HK-2 (cell line): ENCODE measurements around the gene PRSS23.
"Not testable (repeated sequence)": the region's sequence is repeated elsewhere in the genome, so short reads cannot be mapped to it uniquely, and the experiment has no call there.

Source experiments
- DNase-seq: peaks from one replicate; pipeline ENCODE4 v3.0.0-alpha.2; 2018; ENCODE audit not compliant: unreplicated experiment

The PRSS23 gene, protein sequence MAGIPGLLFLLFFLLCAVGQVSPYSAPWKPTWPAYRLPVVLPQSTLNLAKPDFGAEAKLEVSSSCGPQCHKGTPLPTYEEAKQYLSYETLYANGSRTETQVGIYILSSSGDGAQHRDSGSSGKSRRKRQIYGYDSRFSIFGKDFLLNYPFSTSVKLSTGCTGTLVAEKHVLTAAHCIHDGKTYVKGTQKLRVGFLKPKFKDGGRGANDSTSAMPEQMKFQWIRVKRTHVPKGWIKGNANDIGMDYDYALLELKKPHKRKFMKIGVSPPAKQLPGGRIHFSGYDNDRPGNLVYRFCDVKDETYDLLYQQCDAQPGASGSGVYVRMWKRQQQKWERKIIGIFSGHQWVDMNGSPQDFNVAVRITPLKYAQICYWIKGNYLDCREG

DNA sequence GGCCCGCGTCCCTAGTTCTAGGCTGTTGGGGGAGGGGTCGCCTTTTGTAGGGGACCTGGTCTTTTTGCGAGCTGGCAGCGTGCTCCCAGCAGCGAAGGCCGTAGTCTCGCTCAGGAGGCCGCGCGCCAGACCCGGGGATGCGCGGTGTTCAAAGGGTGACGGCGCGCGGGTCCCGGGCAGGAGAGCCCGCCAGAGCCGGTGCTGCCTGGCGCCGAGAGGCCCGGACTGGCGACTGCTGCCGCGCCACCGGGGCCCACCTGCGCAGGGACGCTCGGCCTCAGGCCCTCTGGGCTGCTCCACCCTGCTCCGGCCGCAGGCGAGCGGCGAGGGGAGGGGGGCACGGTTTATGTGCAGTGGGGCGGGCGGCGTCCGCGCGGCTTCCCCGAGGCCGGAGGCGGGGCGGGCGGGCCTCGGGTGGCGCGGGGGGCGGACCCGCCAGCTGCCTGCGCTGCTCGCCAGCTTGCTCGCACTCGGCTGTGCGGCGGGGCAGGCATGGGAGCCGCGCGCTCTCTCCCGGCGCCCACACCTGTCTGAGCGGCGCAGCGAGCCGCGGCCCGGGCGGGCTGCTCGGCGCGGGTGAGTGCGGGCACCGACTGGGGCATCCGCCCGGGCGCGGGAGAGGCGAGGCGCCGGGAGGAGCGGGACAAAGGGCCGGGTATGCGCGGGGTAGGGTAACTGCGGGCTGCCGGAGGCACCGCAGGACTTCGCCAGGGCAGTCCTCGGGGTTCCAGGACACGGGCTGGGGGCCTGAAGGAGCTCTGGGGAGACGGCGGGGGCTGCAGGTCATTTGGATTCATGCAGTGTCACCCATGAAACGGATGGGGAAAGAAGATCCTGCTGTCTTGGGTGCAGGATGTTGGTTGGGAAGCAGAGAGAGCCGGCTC, at the start of gene PRSS23:
Gene PRSS23, plus strand, starts transcription at position 467 of the 884 bp plus-strand sequence. CDS start 7,102 bp downstream, outside the sequence.
- peak; percentile 69 for DNase-seq

DNA sequence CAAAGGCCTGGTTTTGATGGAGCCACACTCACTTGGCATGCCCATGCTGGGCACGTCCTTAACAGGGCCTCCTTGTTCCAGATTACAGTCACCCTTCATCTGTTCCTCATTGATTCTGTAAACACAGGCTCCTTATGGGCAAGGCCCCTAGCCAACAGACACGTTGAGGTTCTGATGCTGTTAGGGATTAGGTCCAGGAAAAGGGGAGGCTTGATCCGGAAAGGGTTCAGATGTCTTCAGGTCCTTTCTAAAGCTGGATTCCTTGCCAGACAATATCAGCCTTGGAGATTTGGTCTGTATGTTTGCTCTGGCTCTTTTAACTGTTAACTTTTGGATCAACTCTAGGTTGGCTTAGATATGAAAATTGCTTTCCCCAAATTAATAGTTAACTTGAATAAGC, 46.9 kb upstream of the PRSS23 start:
- no peak for DNase-seq

DNA sequence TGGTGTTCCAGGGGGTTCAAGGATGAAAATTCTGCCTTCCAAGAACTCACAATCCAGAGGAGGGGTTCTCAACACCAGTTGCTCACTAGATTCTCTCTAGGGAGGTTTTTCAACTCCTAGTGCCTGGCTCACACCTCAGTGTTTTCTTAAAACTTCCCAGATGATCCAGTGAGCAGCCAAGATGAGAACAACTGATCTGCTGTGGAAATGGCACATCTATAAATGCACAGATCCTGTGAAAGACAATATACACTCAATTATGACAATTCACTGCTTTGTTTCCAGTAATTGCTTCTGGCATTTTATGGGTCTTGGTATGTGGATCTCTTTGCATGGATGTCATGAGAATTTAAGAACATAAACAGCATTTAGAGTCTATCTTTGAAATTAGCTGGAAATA, 45.2 kb upstream of the PRSS23 start:
- no peak for DNase-seq

DNA sequence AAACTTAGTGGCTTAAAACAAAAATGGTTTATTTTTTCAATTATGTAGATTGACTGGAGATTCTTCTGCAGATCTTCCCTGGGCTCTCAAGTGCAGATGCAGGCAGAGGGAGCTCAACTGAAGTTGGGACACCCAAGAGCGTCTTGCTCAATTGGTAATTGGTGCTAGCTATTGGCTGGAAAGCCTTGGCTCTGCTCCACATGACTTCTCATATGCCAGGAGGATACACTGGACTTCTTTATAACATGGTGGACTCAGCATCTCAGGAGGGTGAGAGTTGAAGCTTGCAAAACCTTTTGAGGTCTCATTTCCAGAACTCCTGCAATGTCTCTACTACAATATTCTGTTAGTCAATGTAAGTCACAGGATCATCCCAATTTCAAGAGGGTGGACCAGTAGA, 42.2 kb upstream of the PRSS23 start:
- DNase-seq: no peak

DNA sequence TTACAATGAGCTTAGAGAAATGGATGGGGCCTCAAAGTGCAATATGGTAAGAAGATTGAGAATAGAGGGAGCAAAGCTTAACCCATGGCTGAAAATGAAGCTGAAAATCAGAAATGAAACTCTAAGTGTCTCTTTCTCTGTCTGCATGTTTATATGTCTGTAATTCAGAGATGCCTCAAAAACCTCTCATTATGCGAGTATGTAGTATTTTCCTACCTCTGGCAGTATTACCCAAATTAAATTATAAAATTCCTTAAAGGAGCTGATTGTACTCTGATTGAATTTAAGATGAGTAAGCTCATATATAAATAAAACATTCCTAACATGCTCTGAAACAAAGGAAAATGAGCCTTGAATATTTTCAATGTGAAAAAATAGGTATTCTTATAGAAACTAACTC, 39.8 kb upstream of the PRSS23 start:
- DNase-seq: no peak

DNA sequence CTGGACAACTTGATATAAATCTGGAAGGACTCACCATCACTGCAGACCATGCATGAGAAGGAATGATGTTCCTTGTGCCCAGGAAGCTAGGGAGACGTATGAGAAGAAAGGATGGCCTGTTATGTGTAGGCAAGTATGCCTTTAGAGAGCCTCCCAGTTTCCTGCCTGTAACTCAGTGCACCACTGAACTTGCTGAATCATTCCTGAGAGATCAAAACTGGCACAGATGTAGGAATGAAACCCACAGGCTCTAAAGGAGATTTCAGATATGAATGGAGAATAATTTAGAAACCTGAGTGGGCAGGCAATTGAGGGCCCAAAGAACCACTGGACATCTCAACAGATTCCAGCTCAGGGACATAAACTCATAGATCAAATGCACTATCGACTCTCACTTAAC, 38.4 kb upstream of the PRSS23 start:
- DNase-seq: no peak

DNA sequence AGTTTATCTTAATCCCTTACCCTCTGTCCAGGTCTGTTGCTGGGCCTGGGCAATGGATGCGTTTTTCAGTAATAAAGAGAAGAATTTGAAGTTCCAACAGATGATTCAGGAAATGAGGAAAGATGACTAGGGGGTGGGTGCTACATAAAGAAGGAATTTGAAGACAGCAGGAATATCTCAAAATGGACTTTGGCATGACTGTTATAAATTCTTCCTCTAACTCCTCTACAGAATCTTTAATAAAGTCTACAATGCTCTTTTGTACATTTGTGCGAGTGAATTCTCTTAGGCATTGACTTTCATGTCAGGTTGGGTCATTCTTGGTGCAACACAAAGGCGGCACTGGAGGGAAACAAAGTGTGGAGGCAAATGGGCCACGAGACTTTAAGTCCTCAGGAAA, 35.1 kb upstream of the PRSS23 start:
- DNase-seq: no peak

DNA sequence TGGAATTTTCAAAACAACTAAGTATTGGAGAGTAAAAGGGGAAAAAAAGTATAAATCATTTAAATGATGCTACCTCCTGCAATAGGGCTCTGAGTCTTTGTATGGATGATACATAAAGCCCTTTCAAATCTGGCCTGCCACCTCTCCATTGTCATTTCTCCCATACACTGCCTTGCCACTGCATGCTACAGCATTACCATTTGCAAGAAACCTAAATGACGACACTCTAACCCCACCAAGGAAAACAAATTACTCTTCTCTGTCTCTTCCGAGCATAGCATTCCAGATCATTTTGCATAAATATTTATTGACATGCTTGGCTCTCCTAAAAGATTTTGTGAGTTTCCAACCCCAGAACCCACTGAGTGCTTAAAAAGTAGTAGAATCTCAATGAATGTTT, 34.5 kb upstream of the PRSS23 start:
- no peak for DNase-seq

DNA sequence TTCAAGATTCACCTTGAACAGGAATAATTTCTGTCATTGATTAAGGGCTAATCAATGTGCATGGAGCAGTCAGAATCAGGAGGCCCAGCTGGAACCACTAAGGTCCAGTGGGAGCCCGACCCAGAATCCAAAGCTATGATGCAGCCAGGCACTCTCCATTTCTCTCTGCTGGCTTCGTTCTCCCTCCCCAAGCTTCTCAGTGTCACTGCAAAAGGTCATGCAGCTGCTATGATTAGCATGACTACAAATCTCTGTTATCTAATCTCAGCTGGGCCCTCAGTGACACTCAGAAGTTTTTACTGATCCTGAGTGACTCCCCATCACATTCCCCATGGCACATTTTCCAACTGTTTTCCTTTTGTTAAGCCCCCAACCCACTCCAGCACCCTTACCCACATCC, 31.1 kb upstream of the PRSS23 start:
- DNase-seq: no peak

DNA sequence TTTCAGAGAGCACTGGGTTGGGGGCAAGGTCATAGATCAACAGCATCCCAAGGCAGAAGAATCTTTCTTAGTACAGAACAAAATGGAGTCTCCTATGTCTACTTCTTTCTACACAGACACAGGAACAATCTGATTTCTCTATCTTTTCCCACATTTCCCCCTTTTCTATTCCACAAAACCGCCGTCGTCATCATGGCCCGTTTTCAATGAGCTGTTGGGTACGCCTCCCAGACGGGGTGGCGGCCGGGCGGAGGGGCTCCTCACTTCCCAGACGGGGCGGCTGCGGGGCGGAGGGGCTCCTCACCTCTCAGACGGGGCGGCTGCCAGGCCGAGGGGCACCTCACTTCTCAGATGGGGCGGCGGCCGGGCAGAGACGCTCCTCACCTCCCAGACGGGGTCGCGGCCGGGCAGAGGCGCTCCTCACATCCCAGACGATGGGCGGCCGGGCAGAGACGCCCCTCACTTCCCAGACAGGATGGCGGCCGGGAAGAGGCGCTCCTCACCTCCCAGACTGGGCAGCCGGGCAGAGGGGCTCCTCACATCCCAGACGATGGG, 29.8 kb upstream of the PRSS23 start:
- DNase-seq: not testable (repeated sequence)

DNA sequence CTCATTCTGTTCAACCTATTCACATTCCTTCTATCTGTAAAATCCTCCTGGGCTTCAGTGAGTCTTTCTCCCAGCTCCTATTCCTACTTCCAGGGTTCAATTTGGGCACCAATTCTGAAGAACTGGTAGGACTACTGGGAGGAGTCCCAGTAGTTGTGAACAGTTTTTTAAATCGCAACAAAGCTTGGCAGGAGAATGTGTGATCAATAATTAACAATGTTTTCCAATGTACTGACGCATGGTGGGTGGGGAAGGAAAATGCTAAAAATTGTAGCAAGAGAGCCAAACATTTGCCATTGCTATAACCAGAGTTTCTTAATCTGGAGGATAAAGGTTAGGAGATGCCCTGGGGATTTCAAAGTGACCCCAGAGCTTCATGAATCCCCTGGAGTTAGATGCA, 27.3 kb upstream of the PRSS23 start:
- DNase-seq: no peak

DNA sequence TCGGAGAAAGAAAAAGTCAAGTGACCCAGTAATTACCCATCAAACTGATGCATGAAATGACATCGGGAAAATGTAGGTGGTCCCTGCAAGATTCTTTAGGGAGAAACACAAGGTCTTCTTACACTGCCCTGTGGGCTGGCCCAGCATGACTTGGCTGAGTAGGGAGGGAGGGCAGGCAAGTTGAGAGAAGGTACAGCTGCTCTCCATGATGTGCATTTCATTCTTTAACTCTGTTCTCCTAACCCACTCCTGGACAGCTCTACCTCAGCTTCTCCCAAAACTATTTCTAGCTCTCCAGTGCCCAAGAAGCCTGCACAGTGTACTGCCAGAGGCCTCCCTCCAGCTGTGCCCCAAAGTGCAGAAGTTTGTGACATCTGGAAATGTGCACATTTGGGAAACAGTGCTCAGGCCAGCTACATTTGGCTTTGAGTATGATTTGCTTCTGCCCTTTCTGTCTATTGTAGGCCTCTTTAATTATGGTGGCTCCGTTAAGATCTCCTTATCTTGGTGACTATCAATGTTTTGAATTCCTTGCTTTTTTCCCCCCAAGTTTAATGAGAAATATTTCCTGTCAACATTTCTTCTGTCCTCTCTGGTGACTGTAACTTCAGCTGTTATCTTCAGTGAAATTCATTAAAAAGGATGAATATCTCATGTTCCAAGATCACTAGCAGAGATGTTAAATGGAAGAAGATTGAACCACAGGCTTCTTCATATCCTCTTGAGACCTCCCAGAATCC, 26.7 kb upstream of the PRSS23 start:
- DNase-seq: no peak

DNA sequence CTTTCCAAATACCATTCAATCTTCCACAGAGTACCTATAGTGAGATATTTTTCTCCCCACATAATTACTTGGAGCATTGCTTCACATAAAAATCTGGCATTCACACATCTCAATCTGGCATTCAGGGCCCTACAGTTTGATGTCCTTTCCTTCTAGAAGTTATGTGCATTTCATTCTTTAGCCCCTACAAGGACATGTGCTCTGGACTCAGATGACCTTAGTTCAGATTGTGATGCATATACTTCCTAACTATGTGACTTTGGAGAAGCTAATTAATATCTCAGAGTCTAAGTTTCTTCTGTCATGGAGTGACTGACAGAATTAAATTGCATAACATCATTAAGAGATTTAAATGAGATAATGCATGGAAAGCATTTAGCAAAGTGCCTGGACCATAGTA, 25.9 kb upstream of the PRSS23 start:
- no peak for DNase-seq

DNA sequence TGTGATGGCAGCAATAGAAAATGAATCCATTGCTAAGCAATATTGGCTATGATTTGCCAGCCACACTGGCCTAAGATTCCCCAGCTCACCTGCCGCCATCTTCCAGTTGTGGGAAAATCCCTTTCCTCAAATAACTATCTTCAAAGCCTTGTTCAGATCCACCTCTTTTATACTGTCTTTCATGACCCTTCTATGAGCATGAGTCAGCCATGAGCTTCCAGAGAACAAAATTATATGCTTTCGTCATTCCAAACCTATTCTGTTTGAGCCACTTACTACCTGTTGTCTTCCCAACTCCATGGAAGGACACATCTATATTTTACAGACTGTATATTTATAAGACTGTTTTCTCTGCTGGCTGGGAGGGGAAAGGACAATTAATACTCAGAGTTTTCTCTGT, 25.0 kb upstream of the PRSS23 start:
- no peak for DNase-seq

DNA sequence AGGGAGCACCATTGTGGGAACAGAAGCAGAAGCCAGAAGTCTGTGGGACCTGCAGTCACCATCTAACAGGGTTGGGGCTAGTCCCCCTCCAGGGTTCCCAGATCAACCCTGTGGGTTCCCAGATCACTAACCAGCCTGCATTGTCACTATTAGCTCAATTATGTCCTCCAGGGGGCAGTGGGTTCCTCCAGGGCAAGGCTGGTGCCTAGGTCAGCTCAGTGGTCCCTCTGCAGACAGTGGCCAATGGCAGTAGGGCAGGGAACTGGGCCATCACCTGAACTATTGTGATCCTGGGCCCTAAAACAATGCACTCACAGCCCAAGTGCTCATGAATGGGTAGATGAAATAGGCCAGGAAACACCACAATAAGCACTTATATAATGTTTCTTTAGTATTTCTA, 18.8 kb upstream of the PRSS23 start:
- no peak for DNase-seq

DNA sequence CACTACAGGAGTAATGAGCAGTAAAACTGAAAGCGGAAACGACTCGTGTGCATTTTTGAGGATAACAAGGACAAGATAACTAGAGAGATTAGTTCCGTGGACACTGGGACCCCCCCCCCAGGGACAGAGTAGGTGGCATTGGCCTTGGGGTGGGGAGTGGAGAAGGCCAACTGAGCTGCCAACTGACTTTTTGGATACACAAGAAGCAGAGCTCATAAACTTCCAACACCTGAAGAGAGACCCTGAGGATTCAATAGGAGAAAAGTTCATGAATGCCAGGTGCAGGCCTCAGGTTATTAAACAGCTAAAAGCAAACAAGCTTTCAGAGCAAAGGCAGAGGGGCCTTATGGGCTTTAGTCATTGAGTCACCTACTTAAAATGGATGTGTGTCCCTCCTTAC, 17.6 kb upstream of the PRSS23 start:
- no peak for DNase-seq

DNA sequence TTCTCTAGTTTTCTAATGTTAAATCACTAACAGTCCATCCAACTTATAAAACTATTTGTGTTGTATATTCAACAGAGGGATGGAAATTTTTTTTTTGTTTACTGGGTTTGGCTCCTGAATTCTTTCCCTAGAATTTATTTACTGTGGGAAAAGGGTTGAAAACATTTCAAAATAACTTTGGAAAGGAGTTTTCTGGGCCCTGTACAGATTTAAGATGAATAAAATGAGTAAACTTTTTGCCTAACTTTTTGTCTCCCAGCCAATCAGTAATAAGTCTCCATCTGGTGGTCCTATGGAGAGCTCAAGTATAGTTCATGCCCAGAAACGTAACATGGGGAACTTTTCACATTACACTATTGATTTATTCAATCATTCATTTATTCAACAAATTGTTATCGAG, 16.7 kb upstream of the PRSS23 start:
- no peak for DNase-seq

DNA sequence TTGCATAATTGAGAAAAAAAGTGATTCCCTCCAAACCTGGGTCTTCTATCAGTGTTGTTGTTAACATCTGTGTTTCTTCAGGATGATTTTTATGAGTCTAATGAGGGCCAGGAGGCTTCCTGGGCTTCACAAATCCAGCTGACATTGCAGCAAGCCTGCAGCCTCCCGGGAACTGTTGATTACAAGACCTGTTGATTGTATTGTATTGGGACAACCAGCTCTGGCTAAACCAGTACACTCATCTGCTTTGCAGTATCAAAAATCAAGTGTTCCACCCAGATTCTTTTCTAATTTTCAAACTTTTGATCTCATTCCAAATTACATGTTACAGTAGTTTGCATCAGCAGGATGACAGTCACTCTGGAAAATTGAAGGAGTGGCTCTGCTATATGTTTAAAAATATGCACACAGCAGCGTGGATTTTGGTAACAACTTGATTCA, 16.1 kb upstream of the PRSS23 start:
- no peak for DNase-seq

DNA sequence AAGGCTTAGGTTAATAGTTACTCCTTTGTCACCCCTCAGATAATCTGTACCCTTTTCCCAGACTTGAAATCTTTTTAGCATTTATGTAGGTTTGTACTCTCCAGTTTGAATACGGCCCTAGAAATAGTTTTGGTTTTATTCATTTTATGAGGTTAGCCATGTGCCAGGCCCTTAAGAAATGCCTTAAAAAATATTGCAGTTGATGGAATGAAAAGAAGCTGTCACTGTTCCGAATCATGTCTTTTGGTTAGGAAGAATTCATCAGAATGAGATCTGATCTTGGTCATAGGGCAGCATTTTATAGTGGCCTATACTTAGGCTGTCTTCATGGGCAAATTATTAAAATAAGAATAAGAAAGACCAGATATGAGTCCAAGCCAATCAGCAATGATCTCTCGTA, 14.8 kb upstream of the PRSS23 start:
- DNase-seq: no peak

DNA sequence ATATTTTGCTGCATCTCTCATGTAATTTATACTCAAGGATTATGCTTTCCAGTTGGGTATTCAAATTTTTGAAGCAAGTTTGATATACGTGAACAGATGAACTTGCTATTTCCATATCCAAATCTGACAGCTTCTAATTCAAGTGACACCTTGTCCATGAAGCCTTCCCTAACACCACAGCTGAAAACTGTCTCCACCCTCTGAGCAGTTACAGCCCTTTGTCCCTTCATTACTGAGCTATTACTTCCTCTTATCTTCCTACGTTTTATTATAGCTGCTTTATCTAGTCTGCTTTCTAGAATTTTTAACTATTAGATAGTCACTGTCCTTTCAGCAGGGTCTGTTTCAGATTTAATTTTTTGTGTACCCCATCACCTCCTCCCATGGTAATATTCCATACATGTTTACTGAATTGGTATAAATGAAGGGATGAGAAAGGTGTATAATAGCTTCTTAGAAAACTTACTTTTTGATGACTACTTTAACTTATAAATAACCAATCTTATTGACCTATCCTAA, 13.3 kb upstream of the PRSS23 start:
- no peak for DNase-seq

DNA sequence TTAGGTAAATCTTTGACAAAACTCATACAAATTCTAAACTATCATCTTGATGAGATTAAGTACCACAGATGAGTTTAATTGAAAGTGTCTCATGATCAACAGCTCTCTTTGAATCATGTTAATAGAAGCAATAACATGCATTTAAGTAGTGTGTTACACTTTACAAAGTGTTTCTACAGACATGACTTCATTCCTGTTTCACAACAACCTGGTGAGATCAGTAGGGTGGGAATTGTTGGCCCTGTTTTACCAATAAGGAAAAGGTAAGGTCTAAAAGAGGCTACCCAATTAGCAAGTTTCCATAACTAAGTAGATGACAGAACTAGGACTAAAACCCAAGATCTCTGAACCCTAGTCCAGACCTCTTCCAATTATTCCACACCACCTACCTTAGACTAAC, 12.7 kb upstream of the PRSS23 start:
- no peak for DNase-seq

DNA sequence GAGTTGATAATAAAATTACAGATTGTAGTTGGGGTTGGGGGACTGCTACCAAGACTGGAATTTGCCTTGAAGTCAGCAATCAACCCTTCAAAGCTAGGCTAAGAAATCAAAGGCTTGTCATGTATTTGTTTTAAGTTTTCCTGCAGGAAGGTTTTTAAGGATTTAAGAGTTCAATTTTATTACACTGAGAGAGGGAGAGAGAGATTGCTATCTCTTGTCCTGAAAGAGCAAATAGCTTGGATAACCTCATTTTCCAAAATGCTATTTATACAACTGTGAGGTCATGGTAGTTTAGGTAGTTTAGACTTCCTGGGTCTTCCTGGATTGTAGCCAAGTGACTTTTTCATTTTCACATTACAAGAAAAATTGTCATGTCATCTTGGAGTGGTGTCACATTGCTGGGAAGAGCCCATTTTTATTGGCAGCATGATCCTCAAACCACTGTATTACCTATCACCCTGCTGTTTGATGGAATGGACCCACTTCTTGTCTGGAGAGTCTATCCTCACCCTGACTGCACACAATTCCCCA, 10.1 kb upstream of the PRSS23 start:
- DNase-seq: no peak
